AML-193 (cell line): Measurements from ENCODE around the gene EEF1E1.
"Not testable (repeated sequence)": the region's sequence is repeated elsewhere in the genome, so short reads cannot be mapped to it uniquely, and the experiment has no call there.

Source experiments
- DNase-seq, 2 experiments: peaks; one replicate each; lab custom pipeline; 2025; lab: John Stamatoyannopoulos, UW

The EEF1E1 gene

GRCh38 chr6:8063761-8064637, 38.3 kb downstream of the EEF1E1 start, which contains the start of gene BLOC1S5:
TSS of gene BLOC1S5 (minus strand) at chr6:8064389. CDS start at chr6:8064376, 13 bp downstream.
- peak; percentile 98 to 99 for DNase-seq

- no peak for DNase-seq
Measured at GRCh38 chr6:8061736-8062135, 40.6 kb downstream of the EEF1E1 start.

GRCh38 chr6:8060346-8060745, 42.0 kb downstream of the EEF1E1 start:
- no peak for DNase-seq

DNA sequence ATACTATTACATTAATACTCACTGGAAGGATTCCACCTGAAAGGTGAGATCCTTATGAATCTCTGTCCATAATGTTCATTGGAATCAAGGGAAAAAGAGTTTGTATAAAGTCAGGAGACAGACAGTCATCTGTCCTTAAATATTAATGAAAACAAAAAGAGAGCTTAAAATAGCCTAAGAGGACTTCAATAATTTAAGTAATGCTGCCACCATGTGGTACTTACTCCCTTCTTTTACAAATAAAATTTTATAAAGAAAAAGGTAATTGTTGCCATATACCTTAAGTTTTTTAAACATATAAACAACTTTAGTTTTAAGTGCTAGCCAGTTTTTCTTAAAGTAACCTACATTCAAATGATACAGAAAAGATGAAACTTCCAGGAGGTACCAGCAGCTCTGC, 43.2 kb downstream of the EEF1E1 start:
- DNase-seq: peak; percentile 57 to 69

GRCh38 chr6:8057793-8058192, 44.6 kb downstream of the EEF1E1 start:
- DNase-seq: no peak

GRCh38 chr6:8057263-8057662, 45.1 kb downstream of the EEF1E1 start:
- no peak for DNase-seq

GRCh38 chr6:8054276-8054675, 48.1 kb downstream of the EEF1E1 start:
- DNase-seq: no peak

DNA sequence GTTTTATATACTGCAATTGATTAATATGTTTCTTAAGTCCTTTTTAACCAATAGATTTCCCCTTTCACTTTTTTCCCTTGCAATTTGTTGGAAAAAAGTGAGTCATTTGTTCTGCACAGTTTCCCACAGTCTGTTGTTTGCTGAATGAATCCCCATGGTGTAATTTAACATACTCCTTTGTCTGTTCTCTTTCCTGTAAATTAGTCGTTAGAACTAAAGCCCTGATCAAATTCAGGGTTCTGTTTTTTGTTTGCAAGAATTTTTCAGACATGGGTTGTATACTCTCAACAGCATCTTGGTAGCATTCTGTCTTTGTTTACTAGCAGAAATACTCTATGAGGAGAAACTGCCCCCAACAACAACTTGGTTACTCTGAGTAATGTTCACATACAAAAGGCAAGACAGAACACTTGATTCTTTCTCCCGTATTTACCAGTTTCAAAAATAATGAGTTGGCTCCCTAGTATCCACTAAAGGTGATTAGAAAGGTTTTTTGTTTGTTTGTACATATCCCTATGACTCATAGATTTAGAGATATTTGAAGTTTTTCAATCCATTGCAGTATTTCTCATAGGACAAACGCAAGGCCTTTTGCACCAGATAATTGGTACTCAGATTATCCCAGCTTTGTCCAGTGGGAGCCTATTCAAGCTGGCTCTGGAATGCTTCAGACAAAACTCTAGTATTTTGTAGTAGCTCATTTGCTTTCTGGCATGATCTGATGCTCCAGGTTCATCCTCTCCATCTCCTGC, 54.6 kb downstream of the EEF1E1 start:
- no peak for DNase-seq

- DNase-seq: not testable (repeated sequence)
Measured at GRCh38 chr6:8045769-8046168, 56.6 kb downstream of the EEF1E1 start.

- DNase-seq: no peak
Measured at GRCh38 chr6:8043221-8043620, 59.1 kb downstream of the EEF1E1 start.

- no peak for DNase-seq
Measured at GRCh38 chr6:8041913-8042583, 60.3 kb downstream of the EEF1E1 start.

DNA sequence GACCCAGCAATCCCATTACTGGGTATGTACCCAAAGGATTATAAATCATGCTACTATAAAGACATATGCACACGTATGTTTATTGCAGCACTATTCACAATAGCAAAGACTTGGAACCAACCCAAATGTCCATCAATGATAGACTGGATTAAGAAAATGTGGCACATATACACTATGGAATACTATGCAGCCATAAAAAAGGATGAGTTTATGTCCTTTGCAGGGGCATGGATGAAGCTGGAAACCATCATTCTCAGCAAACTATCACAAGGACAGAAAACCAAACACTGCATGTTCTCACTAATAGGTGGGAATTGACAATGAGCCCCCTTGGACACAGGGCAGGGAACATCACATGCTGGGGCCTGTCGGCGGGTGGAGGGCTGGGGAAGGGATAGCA, 68.2 kb downstream of the EEF1E1 start:
- DNase-seq: not testable (repeated sequence)

DNA sequence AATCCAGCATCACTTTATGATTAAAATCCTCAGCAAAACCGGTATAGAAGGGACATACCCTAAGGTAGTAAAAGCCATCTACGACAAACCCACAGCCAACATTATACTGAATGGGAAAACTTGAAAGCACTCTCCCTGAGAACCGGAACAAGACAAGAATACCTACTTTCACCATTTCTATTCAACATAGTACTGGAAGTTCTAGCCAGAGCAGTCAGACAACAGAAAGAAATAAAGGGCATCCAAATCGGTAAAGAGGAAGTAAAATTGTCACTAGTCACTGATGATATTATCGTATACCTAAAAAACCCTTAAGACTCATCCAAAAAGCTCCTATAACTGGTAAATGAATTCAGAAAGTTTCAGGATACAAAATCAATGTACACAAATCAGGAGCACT, 71.4 kb downstream of the EEF1E1 start:
- DNase-seq: no peak
